ENCODE measurements around the gene DNAH2.

Gene DNAH2

DNA sequence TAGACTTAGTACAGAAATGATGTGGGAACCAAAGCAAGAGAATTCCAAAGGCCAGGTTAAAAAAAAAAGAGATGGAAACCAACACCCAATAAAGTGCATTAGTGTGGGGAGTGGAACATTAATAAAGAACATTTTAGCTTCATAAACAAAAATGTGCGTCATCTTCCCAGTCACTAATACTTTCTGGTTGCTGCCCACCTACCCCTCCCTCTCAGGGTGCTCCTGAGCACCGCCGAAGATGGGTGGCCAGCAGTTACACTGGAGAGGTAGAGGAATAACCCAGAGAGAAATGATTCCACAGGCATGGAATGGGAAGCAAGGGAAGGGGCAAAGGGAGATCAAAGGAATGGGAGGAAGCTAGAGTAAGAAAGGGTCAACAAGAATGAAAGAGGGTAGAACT, 165.1 kb downstream of the DNAH2 start:
- DNase-seq (ENCODE audit: low read depth in 2 of 2), result no peak
- H3K4me3 ChIP-seq (replicated peaks in 1 of 2; ENCODE audit: low read depth in 2 of 2, low read length in 2 of 2), result no peak overlapping the region
- TF ChIP-seq, protein P1, sequence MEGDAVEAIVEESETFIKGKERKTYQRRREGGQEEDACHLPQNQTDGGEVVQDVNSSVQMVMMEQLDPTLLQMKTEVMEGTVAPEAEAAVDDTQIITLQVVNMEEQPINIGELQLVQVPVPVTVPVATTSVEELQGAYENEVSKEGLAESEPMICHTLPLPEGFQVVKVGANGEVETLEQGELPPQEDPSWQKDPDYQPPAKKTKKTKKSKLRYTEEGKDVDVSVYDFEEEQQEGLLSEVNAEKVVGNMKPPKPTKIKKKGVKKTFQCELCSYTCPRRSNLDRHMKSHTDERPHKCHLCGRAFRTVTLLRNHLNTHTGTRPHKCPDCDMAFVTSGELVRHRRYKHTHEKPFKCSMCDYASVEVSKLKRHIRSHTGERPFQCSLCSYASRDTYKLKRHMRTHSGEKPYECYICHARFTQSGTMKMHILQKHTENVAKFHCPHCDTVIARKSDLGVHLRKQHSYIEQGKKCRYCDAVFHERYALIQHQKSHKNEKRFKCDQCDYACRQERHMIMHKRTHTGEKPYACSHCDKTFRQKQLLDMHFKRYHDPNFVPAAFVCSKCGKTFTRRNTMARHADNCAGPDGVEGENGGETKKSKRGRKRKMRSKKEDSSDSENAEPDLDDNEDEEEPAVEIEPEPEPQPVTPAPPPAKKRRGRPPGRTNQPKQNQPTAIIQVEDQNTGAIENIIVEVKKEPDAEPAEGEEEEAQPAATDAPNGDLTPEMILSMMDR (IDR thresholded peaks at IDR 0.05; ENCODE audit: low read depth, low read length), result no peak
